Measurements from ENCODE around the gene BDKRB1.

BDKRB1 gene

GRCh38 chr14:96225213-96225612 lies 30.8 kb upstream of the BDKRB1 start:
- Histone ChIP-seq H3K79me2 (ENCODE audit: insufficient read depth, low read length) (no peaks in the 10 kb centered on the region), H3K4me2 (ENCODE audit: insufficient read depth, low read length) (no peak overlapping the region), H3K4me3 (ENCODE audit: low read depth in 1 of 2, low read length in 2 of 2) (no peak overlapping the region), H3K9ac (ENCODE audit: low read depth, low read length) (no peak overlapping the region), H3K36me3 (ENCODE audit: insufficient read depth, low read length) (no peaks in the 10 kb centered on the region), H4K20me1 (ENCODE audit: insufficient read depth, low read length) (no peaks in the 10 kb centered on the region), H3K9me3 (ENCODE audit: insufficient read depth, low read length, severe bottlenecking) (no peaks in the 10 kb centered on the region), H3K27ac (ENCODE audit: low read length) (no peak overlapping the region), H3K4me1 (ENCODE audit: insufficient read depth, low read length) (no peaks in the 10 kb centered on the region), H2AFZ (ENCODE audit: low read depth, low read length) (no peak overlapping the region), H3K27me3 (ENCODE audit: insufficient read depth, low read length, poor library complexity) (no peaks in the 10 kb centered on the region)
- no peak for ATAC-seq (ENCODE audit: insufficient read depth, low read depth)
- no peak for DNase-seq
- no peak for TF ChIP-seq CTCF (IDR thresholded peaks at IDR 0.05; ENCODE audit: borderline replicate concordance, extremely low read depth, low read length, poor library complexity, severe bottlenecking)
- no peak for TF ChIP-seq EZH2 (IDR thresholded peaks at IDR 0.05; ENCODE audit: borderline replicate concordance, low read depth, low read length, severe bottlenecking)

GRCh38 chr14:96225745-96226151 lies 30.3 kb upstream of the BDKRB1 start:
- no peak overlapping the region for H3K9ac ChIP-seq (ENCODE audit: low read depth, low read length)
- H3K27ac ChIP-seq (ENCODE audit: low read length), result no peak overlapping the region
- no peak for ATAC-seq (ENCODE audit: insufficient read depth, low read depth)

DNA sequence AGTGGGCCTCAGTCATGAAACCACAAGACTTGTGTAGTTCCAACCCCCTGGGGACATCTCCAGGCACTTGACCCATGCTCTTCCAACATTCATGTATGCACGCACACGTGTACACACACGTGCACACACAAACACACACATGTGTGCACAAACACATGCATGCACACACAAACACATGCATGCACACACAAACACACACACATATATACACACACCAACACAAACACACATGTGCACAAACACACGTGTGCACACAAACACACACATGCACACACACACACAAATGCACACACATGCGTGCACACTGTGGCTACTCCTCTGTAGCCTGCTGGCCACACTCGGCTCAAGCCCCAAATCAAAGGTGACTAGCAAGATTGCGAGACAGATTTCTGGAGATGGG lies 28.6 kb upstream of the BDKRB1 start:
- Histone ChIP-seq H3K27me3 (ENCODE audit: insufficient read depth, low read length, poor library complexity) (peaks cover 5% of the 10 kb centered on the region), H3K9ac (ENCODE audit: low read depth, low read length) (no peak overlapping the region), H4K20me1 (ENCODE audit: insufficient read depth, low read length) (no peaks in the 10 kb centered on the region), H3K79me2 (ENCODE audit: insufficient read depth, low read length) (no peaks in the 10 kb centered on the region), H2AFZ (ENCODE audit: low read depth, low read length) (no peak overlapping the region), H3K4me3 (ENCODE audit: low read depth in 1 of 2, low read length in 2 of 2) (no peak overlapping the region), H3K36me3 (ENCODE audit: insufficient read depth, low read length) (no peaks in the 10 kb centered on the region), H3K27ac (ENCODE audit: low read length) (no peak overlapping the region), H3K9me3 (ENCODE audit: insufficient read depth, low read length, severe bottlenecking) (no peaks in the 10 kb centered on the region), H3K4me2 (ENCODE audit: insufficient read depth, low read length) (no peak overlapping the region), H3K4me1 (ENCODE audit: insufficient read depth, low read length) (no peaks in the 10 kb centered on the region)
- no peak for TF ChIP-seq CTCF (IDR thresholded peaks at IDR 0.05; ENCODE audit: borderline replicate concordance, extremely low read depth, low read length, poor library complexity, severe bottlenecking)
- TF ChIP-seq EZH2 (IDR thresholded peaks at IDR 0.05; ENCODE audit: borderline replicate concordance, low read depth, low read length, severe bottlenecking), result no peak
- ATAC-seq (ENCODE audit: insufficient read depth, low read depth), result no peak
- no peak for DNase-seq

More at GRCh38 chr14:96225745-96226151, 30.3 kb upstream of the BDKRB1 start:
- Histone ChIP-seq H3K4me2 (ENCODE audit: insufficient read depth, low read length) (no peak overlapping the region), H3K9me3 (ENCODE audit: insufficient read depth, low read length, severe bottlenecking) (no peaks in the 10 kb centered on the region), H3K4me1 (ENCODE audit: insufficient read depth, low read length) (no peaks in the 10 kb centered on the region), H3K4me3 (ENCODE audit: low read depth in 1 of 2, low read length in 2 of 2) (no peak overlapping the region), H4K20me1 (ENCODE audit: insufficient read depth, low read length) (no peaks in the 10 kb centered on the region), H3K27me3 (ENCODE audit: insufficient read depth, low read length, poor library complexity) (no peaks in the 10 kb centered on the region), H2AFZ (ENCODE audit: low read depth, low read length) (no peak overlapping the region), H3K79me2 (ENCODE audit: insufficient read depth, low read length) (no peaks in the 10 kb centered on the region), H3K36me3 (ENCODE audit: insufficient read depth, low read length) (no peaks in the 10 kb centered on the region)
- no peak for DNase-seq
- TF ChIP-seq EZH2 (IDR thresholded peaks at IDR 0.05; ENCODE audit: borderline replicate concordance, low read depth, low read length, severe bottlenecking) (no peak), CTCF (IDR thresholded peaks at IDR 0.05; ENCODE audit: borderline replicate concordance, extremely low read depth, low read length, poor library complexity, severe bottlenecking) (no peak)

- ATAC-seq (ENCODE audit: insufficient read depth, low read depth) (no peak), DNase-seq (no peak)
- TF ChIP-seq CTCF (IDR thresholded peaks at IDR 0.05; ENCODE audit: borderline replicate concordance, extremely low read depth, low read length, poor library complexity, severe bottlenecking) (no peak), EZH2 (IDR thresholded peaks at IDR 0.05; ENCODE audit: borderline replicate concordance, low read depth, low read length, severe bottlenecking) (no peak)
- Histone ChIP-seq H3K4me2 (ENCODE audit: insufficient read depth, low read length) (no peak overlapping the region), H3K27me3 (ENCODE audit: insufficient read depth, low read length, poor library complexity) (peaks cover 5% of the 10 kb centered on the region), H3K36me3 (ENCODE audit: insufficient read depth, low read length) (no peaks in the 10 kb centered on the region), H3K27ac (ENCODE audit: low read length) (no peak overlapping the region), H3K9me3 (ENCODE audit: insufficient read depth, low read length, severe bottlenecking) (no peaks in the 10 kb centered on the region), H2AFZ (ENCODE audit: low read depth, low read length) (no peak overlapping the region), H3K4me3 (ENCODE audit: low read depth in 1 of 2, low read length in 2 of 2) (no peak overlapping the region), H4K20me1 (ENCODE audit: insufficient read depth, low read length) (no peaks in the 10 kb centered on the region), H3K4me1 (ENCODE audit: insufficient read depth, low read length) (no peaks in the 10 kb centered on the region), H3K79me2 (ENCODE audit: insufficient read depth, low read length) (no peaks in the 10 kb centered on the region), H3K9ac (ENCODE audit: low read depth, low read length) (no peak overlapping the region)
Observed at GRCh38 chr14:96229315-96229714, 26.7 kb upstream of the BDKRB1 start.
